Natural killer cell (primary cell): ENCODE results near the gene ACTR3C. TPM values are rescaled to one million over a fixed set of nuclear protein-coding genes. Genes with fewer than 3 reads are reported as not detected.

Experiments used
- ATAC-seq, 3 donors: fragments of 150-1000 bp in 2 of 3; fragments of 200-7000 bp in 1 of 3; cut with Tn5 transposase; 1 replicate in 1 of 3; 2 replicates in 2 of 3; pipeline ENCODE4 v1.10.0; 2021; ENCODE audit warnings: mild to moderate bottlenecking in 2 of 3, moderate library complexity in 2 of 3
- DNase-seq, 2 donors: peaks; one replicate each; pipeline versions ENCODE4 v3.0.0 to v3.0.0-alpha.2; 2013 to 2021; ENCODE audit warnings: mixed read lengths in 1 of 2
- H3K27ac ChIP-seq: one replicate; pipeline ENCODE4 v1.5.1; 2013; ENCODE audit warnings: mild to moderate bottlenecking, low read length
- H3K27me3 ChIP-seq: one replicate; pipeline ENCODE4 v1.6.1; 2013; ENCODE audit warnings: low read length; ENCODE audit not compliant: control insufficient read depth, insufficient read depth
- H3K36me3 ChIP-seq: one replicate; pipeline ENCODE4 v1.6.1; 2013; ENCODE audit warnings: low read length; ENCODE audit not compliant: control insufficient read depth, insufficient read depth
- H3K4me1 ChIP-seq: one replicate; pipeline ENCODE4 v1.6.1; 2013; ENCODE audit warnings: low read length; ENCODE audit not compliant: control insufficient read depth, insufficient read depth
- H3K4me3 ChIP-seq: one replicate; pipeline ENCODE4 v1.5.1; 2013; ENCODE audit warnings: low read length
- H3K9me3 ChIP-seq: one replicate; pipeline ENCODE4 v1.6.1; 2013; ENCODE audit warnings: low read length; ENCODE audit not compliant: control insufficient read depth, insufficient read depth
- H3K27ac Mint-ChIP-seq, 2 donors: one replicate each; pipeline ENCODE4 v1.8.0; 2022; ENCODE audit warnings: mild to moderate bottlenecking in 2 of 2, mixed read lengths in 2 of 2, moderate library complexity in 1 of 2
- H3K27me3 Mint-ChIP-seq, 2 donors: one replicate each; pipeline ENCODE4 v1.8.0; 2022; ENCODE audit warnings: low read depth in 2 of 2, mixed read lengths in 2 of 2
- H3K36me3 Mint-ChIP-seq: one replicate; pipeline ENCODE4 v1.8.0; 2022; ENCODE audit warnings: mixed read lengths
- H3K4me1 Mint-ChIP-seq, 2 donors: one replicate each; pipeline ENCODE4 v1.8.0; 2022; ENCODE audit warnings: mixed read lengths in 2 of 2
- H3K4me3 Mint-ChIP-seq: one replicate; pipeline ENCODE4 v1.8.0; 2022; ENCODE audit warnings: mild to moderate bottlenecking, moderate library complexity, mixed read lengths
- H3K9me3 Mint-ChIP-seq, 2 donors: one replicate each; pipeline ENCODE4 v1.8.0; 2022; ENCODE audit warnings: mixed read lengths in 2 of 2
- CTCF ChIP-seq: fragments of 200-600 bp; IDR thresholded peaks from one replicate; pipeline ENCODE4 v1.8.0; 2022; ENCODE audit warnings: antibody characterized with exemption
- WGBS: methylation state at CpG from one replicate; pipeline ENCODE4 v1.1.7; 2013; ENCODE audit warnings: missing lambda C conversion rate; ENCODE audit not compliant: insufficient coverage; 5-methylcytosine and 5-hydroxymethylcytosine counted together
- intact Hi-C: fragments of 100-400 bp; cut with micrococcal nuclease; formaldehyde crosslinking; loops from one replicate; pipeline ENCODE4 v1.14.2; 2022
- total RNA-seq, 4 donors: library from RNA; stranded (reverse); fragments of 120-200 nt in 1 of 4; gene quantifications; one replicate each; pipeline versions ENCODE4 v1.2.3 to v1.2.4, GENCODE V29; 2013 to 2022

ACTR3C gene
- total RNA-seq, 3 donors from 2014 or later (not counting 1 experiment from before 2014, with no cell fraction given) = 5.1 to 8.3 (median 7.2) TPM

- H3K4me1 ChIP-seq = peaks cover 31% of the 10 kb centered on the region
- no peaks in the 10 kb centered on the region for H3K27me3 ChIP-seq
- Mint-ChIP-seq H3K36me3 (no peaks in the 10 kb centered on the region), H3K4me1 (peaks cover 33% of the 10 kb centered on the region in 2 donors), H3K4me3 (peak overlapping the region; percentile 45), H3K9me3 (peaks cover 0 to 3% of the 10 kb centered on the region in 2 donors), H3K27me3 (peaks cover 0 to 5% of the 10 kb centered on the region in 2 donors), H3K27ac (peak overlapping the region; percentile 23 to 95)
- TF ChIP-seq CTCF = no peak
- no peak overlapping the region for H3K27ac ChIP-seq
- ATAC-seq (no peak), DNase-seq (no peak)
- H3K9me3 ChIP-seq = no peaks in the 10 kb centered on the region
- intact Hi-C loops = no loop called here
- H3K36me3 ChIP-seq = no peaks in the 10 kb centered on the region
- H3K4me3 ChIP-seq = no peak overlapping the region
- 83% methylated on average over 5 of the region's 5 CpGs for WGBS
Observed at GRCh38 chr7:150360363-150361058, 37.2 kb upstream of the ACTR3C start.

- H3K4me1 ChIP-seq = peaks cover 29% of the 10 kb centered on the region
- WGBS = 89% methylated on average over 2 of the region's 2 CpGs
- TF ChIP-seq CTCF = no peak
- Mint-ChIP-seq H3K36me3 (no peaks in the 10 kb centered on the region), H3K4me1 (peaks cover 33% of the 10 kb centered on the region in 2 donors), H3K27ac (peak overlapping the region; percentile 23 to 95), H3K27me3 (peaks cover 0 to 5% of the 10 kb centered on the region in 2 donors), H3K4me3 (peak overlapping the region; percentile 45), H3K9me3 (peaks cover 0 to 3% of the 10 kb centered on the region in 2 donors)
- no peak overlapping the region for H3K27ac ChIP-seq
- intact Hi-C loops = loop anchor here (5.0 kb wide), 1 partner anchor 398 kb away; no protein-coding TSS in a partner anchor
- H3K4me3 ChIP-seq = no peak overlapping the region
- H3K27me3 ChIP-seq = no peaks in the 10 kb centered on the region
- DNase-seq (no peak), ATAC-seq (no peak)
- no peaks in the 10 kb centered on the region for H3K36me3 ChIP-seq
- no peaks in the 10 kb centered on the region for H3K9me3 ChIP-seq
Observed at GRCh38 chr7:150359622-150360362, 36.4 kb upstream of the ACTR3C start.

DNA sequence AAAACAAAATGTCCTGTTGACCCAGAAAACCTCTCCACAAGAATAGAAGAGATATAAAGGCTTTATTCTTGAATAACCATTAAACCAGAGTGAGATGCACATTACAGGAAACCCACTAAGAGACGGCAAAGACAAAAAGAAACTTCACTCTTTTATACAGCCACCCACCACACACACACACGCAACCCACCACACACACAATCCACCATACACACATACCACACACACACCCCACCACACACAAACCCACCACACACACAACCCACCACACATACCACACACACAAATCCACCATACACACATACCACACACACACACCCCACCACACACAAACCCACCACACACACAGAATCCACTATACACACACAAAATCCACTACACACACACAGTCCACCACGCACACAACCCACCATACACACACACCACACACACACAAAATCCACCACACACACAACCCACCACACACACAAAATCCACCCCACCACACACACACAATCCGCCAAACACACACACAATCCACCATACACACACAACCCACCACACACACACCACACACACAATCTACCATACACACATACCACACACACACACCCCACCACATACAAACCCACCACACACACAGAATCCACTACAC is 35.8 kb upstream of the ACTR3C start:
- H3K27ac Mint-ChIP-seq = peak overlapping the region; percentile 65 to 95
- H3K4me3 ChIP-seq = no peak overlapping the region
- WGBS = 51% methylated on average over 4 of the region's 4 CpGs
- no peaks in the 10 kb centered on the region for H3K36me3 Mint-ChIP-seq
- H3K27me3 ChIP-seq = no peaks in the 10 kb centered on the region
- H3K27me3 Mint-ChIP-seq = peaks cover 0 to 5% of the 10 kb centered on the region in 2 donors
- H3K36me3 ChIP-seq = no peaks in the 10 kb centered on the region
- no peak for DNase-seq
- H3K9me3 ChIP-seq = no peaks in the 10 kb centered on the region
- H3K27ac ChIP-seq = no peak overlapping the region
- peak overlapping the region; percentile 33 for H3K4me3 Mint-ChIP-seq
- intact Hi-C loops = loop anchor here (5.0 kb wide), 1 partner anchor 398 kb away; no protein-coding TSS in a partner anchor
- peaks cover 0 to 3% of the 10 kb centered on the region in 2 donors for H3K9me3 Mint-ChIP-seq
- ATAC-seq = peak in 2 of 3 donors; percentile 12 to 34
- peaks cover 28% of the 10 kb centered on the region for H3K4me1 ChIP-seq
- no peak for TF ChIP-seq CTCF
- H3K4me1 Mint-ChIP-seq = peaks cover 33% of the 10 kb centered on the region in 2 donors
